HCT116 (cell line): Measurements from ENCODE around the gene GRIP1. TPM values are rescaled to one million over a fixed set of nuclear protein-coding genes. Genes with fewer than 3 reads are reported as not detected.

Experiments used
- ATAC-seq: fragments of 200-7000 bp; cut with Tn5 transposase; 2 replicates; pipeline ENCODE4 v1.9.1; 2020; ENCODE audit warnings: mild to moderate bottlenecking, moderate library complexity
- BruUV-seq: library from RNA; stranded (reverse); fragments of 400-500 nt; replicated peaks from 2 replicates; lab custom pipeline; 2021; lab: Mats Ljungman, UMichigan
- CTCF ChIA-PET: fragments of 300-600 bp; sonication (Branson Sonifier 250); formaldehyde crosslinking; loops from one replicate; lab custom pipeline; 2021; ENCODE audit warnings: antibody characterized with exemption; lab: Charles Lee
- POLR2A ChIA-PET: fragments of 300-600, 350-600 bp; sonication (Branson Sonifier 250); formaldehyde crosslinking; loops from one replicate; lab custom pipeline; 2021; ENCODE audit warnings: antibody characterized with exemption; lab: Charles Lee
- RAD21 ChIA-PET, 2 experiments: fragments of 300-600 bp; sonication (Branson Sonifier 250); formaldehyde crosslinking; loops; one replicate each; lab custom pipeline; 2023; ENCODE audit warnings: low total read pairs in 2 of 2; ENCODE audit not compliant: uncharacterized antibody in 2 of 2, unreplicated experiment in 2 of 2, low non-redundant PET in 1 of 2; lab: Charles Lee
- DNase-seq: peaks from one replicate; pipeline ENCODE4 v3.0.0-alpha.2; 2010; ENCODE audit warnings: low read depth, low spot score
- H2AFZ ChIP-seq: fragments of 200-600 bp; shearing (Covaris generic), sonication (generic); 2 replicates; pipeline ENCODE4 v1.6.1; 2017; ENCODE audit warnings: low read depth, mixed run types, mixed read lengths, antibody characterized with exemption, low read length; ENCODE audit not compliant: poor library complexity, severe bottlenecking
- H3K27ac ChIP-seq: 2 replicates; pipeline ENCODE4 v1.5.1; 2012; ENCODE audit warnings: low read depth, low read length
- H3K27me3 ChIP-seq: fragments of 200-600 bp; sonication (generic); 2 replicates; pipeline ENCODE4 v1.6.1; 2016; ENCODE audit warnings: mixed run types, low read length, mixed read lengths; ENCODE audit not compliant: insufficient read depth
- H3K36me3 ChIP-seq, 2 experiments: fragments of 200-500 bp in 1 of 2; fragments of 200-600 bp in 1 of 2; sonication (Bioruptor generic) in 1 of 2; sonication (generic) in 1 of 2; 2 replicates each; pipeline versions ENCODE4 v1.5.1 to v1.6.1; 2014 to 2016; ENCODE audit warnings: low read length in 2 of 2, inconsistent platforms in 1 of 2, mixed read lengths in 1 of 2, mixed run types in 1 of 2; ENCODE audit not compliant: insufficient read depth in 2 of 2, control insufficient read depth in 1 of 2
- H3K4me1 ChIP-seq, 2 experiments: fragments of 200-600 bp in 1 of 2; sonication (generic) in 1 of 2; 2 replicates each; pipeline versions ENCODE4 v1.5.1 to v1.6.1; 2012 to 2017; ENCODE audit warnings: low read length in 2 of 2, inconsistent platforms in 1 of 2, mild to moderate bottlenecking in 1 of 2, mixed read lengths in 1 of 2, mixed run types in 1 of 2, moderate library complexity in 1 of 2; ENCODE audit not compliant: insufficient read depth in 2 of 2, control insufficient read depth in 1 of 2
- H3K4me2 ChIP-seq: fragments of 200-600 bp; sonication (generic); 2 replicates; pipeline ENCODE4 v1.6.1; 2017; ENCODE audit warnings: mixed run types, low read length, mixed read lengths
- H3K4me3 ChIP-seq, 2 experiments: fragments of 200-600 bp in 1 of 2; sonication (generic) in 1 of 2; replicated peaks in 1 of 2; 2 replicates each; pipeline ENCODE4 v1.5.1; 2011 to 2016; ENCODE audit warnings: low read length in 2 of 2, control low read depth in 1 of 2, low read depth in 1 of 2, mild to moderate bottlenecking in 1 of 2, mixed read lengths in 1 of 2, mixed run types in 1 of 2
- H3K79me2 ChIP-seq: fragments of 200-600 bp; sonication (generic); 2 replicates; pipeline ENCODE4 v1.6.1; 2017; ENCODE audit warnings: mild to moderate bottlenecking, mixed run types, low read length, moderate library complexity, mixed read lengths; ENCODE audit not compliant: insufficient read depth
- H3K9ac ChIP-seq: fragments of 200-600 bp; sonication (generic); 2 replicates; pipeline ENCODE4 v1.6.1; 2016; ENCODE audit warnings: low read length, mixed read lengths
- H3K9me2 ChIP-seq: fragments of 200-600 bp; sonication (generic), shearing (Covaris generic); 2 replicates; pipeline ENCODE4 v1.6.1; 2017; ENCODE audit warnings: mixed run types, mild to moderate bottlenecking, moderate library complexity; ENCODE audit not compliant: insufficient read depth
- H3K9me3 ChIP-seq, 2 experiments: fragments of 200-500 bp in 1 of 2; fragments of 200-600 bp in 1 of 2; sonication (Bioruptor generic) in 1 of 2; sonication (generic) in 1 of 2; 2 replicates each; pipeline ENCODE4 v1.6.1; 2014 to 2017; ENCODE audit warnings: low read length in 2 of 2, mixed read lengths in 2 of 2, inconsistent platforms in 1 of 2, low read depth in 1 of 2, mild to moderate bottlenecking in 1 of 2, mixed run types in 1 of 2, moderate library complexity in 1 of 2; ENCODE audit not compliant: control insufficient read depth in 1 of 2, insufficient read depth in 1 of 2
- H4K20me1 ChIP-seq: fragments of 200-600 bp; sonication (generic), shearing (Covaris generic); 2 replicates; pipeline ENCODE4 v1.6.1; 2017; ENCODE audit warnings: mixed run types, mild to moderate bottlenecking, moderate library complexity; ENCODE audit not compliant: insufficient read depth
- CBX3 ChIP-seq: IDR thresholded peaks from 2 replicates; pipeline ENCODE4 v1.6.1; 2012; ENCODE audit warnings: low read depth
- CTCF ChIP-seq, 3 experiments: fragments of 200-600 bp in 1 of 3; sonication (generic) in 1 of 3; IDR thresholded peaks in 2 of 3; conservative IDR thresholded peaks in 1 of 3; 2 replicates each; pipeline ENCODE4 v1.5.1; 2012 to 2017; ENCODE audit warnings: low read depth in 2 of 3, low read length in 2 of 3, antibody characterized with exemption in 1 of 3, borderline replicate concordance in 1 of 3, control low read depth in 1 of 3, mild to moderate bottlenecking in 1 of 3, mixed read lengths in 1 of 3, mixed run types in 1 of 3, moderate library complexity in 1 of 3; ENCODE audit not compliant: insufficient read depth in 1 of 3
- EGR1 ChIP-seq: IDR thresholded peaks from 2 replicates; pipeline ENCODE4 v1.6.1; 2012; ENCODE audit warnings: low read depth
- EZH2phosphoT487 ChIP-seq: fragments of 200-600 bp; IDR thresholded peaks from 2 replicates; pipeline ENCODE4 v1.6.1; 2018; ENCODE audit warnings: antibody characterized with exemption, borderline replicate concordance
- FOSL1 ChIP-seq: IDR thresholded peaks from 2 replicates; pipeline ENCODE4 v1.6.1; 2012; ENCODE audit warnings: low read depth
- JUND ChIP-seq: IDR thresholded peaks from 2 replicates; pipeline ENCODE4 v1.6.1; 2012
- MAX ChIP-seq: IDR thresholded peaks from 2 replicates; pipeline ENCODE4 v1.6.1; 2012
- POLR2A ChIP-seq: IDR thresholded peaks from 2 replicates; pipeline ENCODE4 v1.7.0; 2011; ENCODE audit warnings: borderline replicate concordance; ENCODE audit not compliant: insufficient read depth, insufficient read length; ENCODE audit errors: extremely low read depth
- SIN3A ChIP-seq: IDR thresholded peaks from 2 replicates; pipeline ENCODE4 v1.6.1; 2012; ENCODE audit warnings: low read depth
- SP1 ChIP-seq: IDR thresholded peaks from 2 replicates; pipeline ENCODE4 v1.6.1; 2012; ENCODE audit warnings: low read depth
- YY1 ChIP-seq: IDR thresholded peaks from 2 replicates; pipeline ENCODE4 v1.6.1; 2011; ENCODE audit warnings: low read length, low read depth, moderate library complexity, mild to moderate bottlenecking; ENCODE audit not compliant: insufficient replicate concordance; ENCODE audit errors: extremely low read depth
- ZFX ChIP-seq: fragments of 450-650 bp; IDR thresholded peaks from 2 replicates; pipeline ENCODE4 v1.6.1; 2017
- intact Hi-C: fragments of 100-400 bp; cut with micrococcal nuclease; formaldehyde crosslinking; loops from 2 replicates; pipeline ENCODE4 v1.10.0; 2022
- total RNA-seq: library from RNA; stranded (reverse); gene quantifications from one replicate; pipeline ENCODE4 v1.2.1, GENCODE V29; 2021; ENCODE audit not compliant: unreplicated experiment

GRIP1 gene
- total RNA-seq, 1 experiment from 2014 or later: not detected

- BruUV-seq: no TSS peak
Measured at GRCh38 chr12:66584673-66585072, 94.2 kb downstream of the GRIP1 start.

GRCh38 chr12:66573605-66574004 lies 105.3 kb downstream of the GRIP1 start:
- Histone ChIP-seq H3K27ac (no peak overlapping the region), H4K20me1 (no peaks in the 10 kb centered on the region), H3K4me3 (no peak overlapping the region), H3K79me2 (no peaks in the 10 kb centered on the region), H3K9ac (no peak overlapping the region), H3K4me1 (no peaks in the 10 kb centered on the region), H3K27me3 (peaks cover 62% of the 10 kb centered on the region), H3K9me3 (no peaks in the 10 kb centered on the region), H3K36me3 (no peaks in the 10 kb centered on the region), H2AFZ (no peak overlapping the region), H3K9me2 (no peaks in the 10 kb centered on the region), H3K4me2 (no peak overlapping the region)
- intact Hi-C loops: no loop called here
- no peak for DNase-seq
- ChIA-PET CTCF (no interaction called here), RAD21 (no interaction called here), POLR2A (no interaction called here)
- BruUV-seq: no TSS peak
- ATAC-seq: no peak
- no peak for TF ChIP-seq SIN3A
- TF ChIP-seq POLR2A: no peak
- TF ChIP-seq FOSL1: no peak
- TF ChIP-seq CTCF (IDR thresholded peaks at IDR 0.05 in 2 of 3, conservative IDR thresholded peaks at IDR 0.05 in 1 of 3; ENCODE audit: borderline replicate concordance in 1 of 3, insufficient read depth in 1 of 3, low read depth in 2 of 3, low read length in 2 of 3): no peak
- TF ChIP-seq EGR1: no peak
- no peak for TF ChIP-seq YY1
- TF ChIP-seq CBX3: no peak
- no peak for TF ChIP-seq MAX

More at GRCh38 chr12:66584673-66585072, 94.2 kb downstream of the GRIP1 start:
- H3K4me1 ChIP-seq: no peaks in the 10 kb centered on the region
- DNase-seq: no peak
- H2AFZ ChIP-seq: no peak overlapping the region
- no peaks in the 10 kb centered on the region for H3K79me2 ChIP-seq
- POLR2A ChIA-PET: no interaction called here
- H4K20me1 ChIP-seq: no peaks in the 10 kb centered on the region
- peaks cover 9% of the 10 kb centered on the region; the same call in 1 of the 2 replicates for H3K27me3 ChIP-seq
- intact Hi-C loops: no loop called here
- no peak overlapping the region for H3K4me2 ChIP-seq
- H3K36me3 ChIP-seq: no peaks in the 10 kb centered on the region
- CTCF ChIA-PET: no interaction called here
- H3K27ac ChIP-seq: no peak overlapping the region
- TF ChIP-seq EZH2phosphoT487 (no peak), POLR2A (no peak), SIN3A (no peak), JUND (no peak), EGR1 (no peak), CTCF (IDR thresholded peaks at IDR 0.05 in 2 of 3, conservative IDR thresholded peaks at IDR 0.05 in 1 of 3; ENCODE audit: borderline replicate concordance in 1 of 3, insufficient read depth in 1 of 3, low read depth in 2 of 3, low read length in 2 of 3) (no peak), ZFX (no peak), SP1 (no peak)
- RAD21 ChIA-PET: no interaction called here
- no peak for ATAC-seq
- no peak overlapping the region for H3K4me3 ChIP-seq
- H3K9me2 ChIP-seq: no peaks in the 10 kb centered on the region
- no peaks in the 10 kb centered on the region for H3K9me3 ChIP-seq
- H3K9ac ChIP-seq: no peak overlapping the region
